Lower leg skin (tissue), 3 donors: ENCODE results near the gene NREP.

Source experiments
- POLR2A ChIP-seq, 2 donors: fragments of 450-650 bp; IDR thresholded peaks; one replicate each; pipeline ENCODE4 v1.6.1; 2016 to 2017; ENCODE audit warnings: antibody characterized with exemption in 2 of 2, mild to moderate bottlenecking in 1 of 2, moderate library complexity in 1 of 2
- TF ChIP-seq, protein P1 (sequence below), 3 donors: fragments of 450-650 bp; IDR thresholded peaks; one replicate each; pipeline ENCODE4 v1.5.1; 2016; ENCODE audit warnings: antibody characterized with exemption in 3 of 3, mild to moderate bottlenecking in 3 of 3, moderate library complexity in 2 of 3

DNA sequence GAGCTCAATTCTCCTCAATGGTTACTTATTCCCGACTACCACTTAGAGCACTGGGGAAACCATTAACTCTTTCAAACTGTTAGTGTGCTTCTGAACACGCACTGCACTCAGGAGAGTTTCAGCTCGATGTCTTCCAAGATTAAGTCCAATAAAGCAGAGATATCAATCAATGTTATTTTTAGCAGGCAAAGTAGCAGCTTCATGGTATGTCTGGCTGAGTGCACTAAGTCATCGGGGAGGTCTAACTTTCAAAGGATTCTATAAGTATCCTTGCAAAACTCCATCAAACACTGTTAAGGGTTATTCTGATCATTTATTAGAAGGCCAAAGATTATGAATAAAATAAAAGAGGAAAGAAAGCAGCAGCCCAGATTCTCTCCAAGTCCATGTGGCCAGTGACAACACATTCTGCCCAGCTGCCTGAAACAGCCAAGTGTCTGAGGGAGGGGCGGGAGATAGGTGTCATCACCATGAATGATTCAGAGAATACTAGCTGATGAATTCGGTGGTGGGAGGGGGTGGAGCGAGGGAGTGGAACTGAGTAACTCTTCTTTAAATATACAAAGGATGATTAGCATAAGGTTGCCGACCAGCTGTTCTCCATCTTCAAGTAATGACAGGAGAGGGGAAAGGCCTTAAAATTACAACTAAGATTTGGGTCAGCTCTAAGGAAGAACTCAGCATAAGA is 21.3 kb downstream of the NREP start:
- TF ChIP-seq, protein P1, sequence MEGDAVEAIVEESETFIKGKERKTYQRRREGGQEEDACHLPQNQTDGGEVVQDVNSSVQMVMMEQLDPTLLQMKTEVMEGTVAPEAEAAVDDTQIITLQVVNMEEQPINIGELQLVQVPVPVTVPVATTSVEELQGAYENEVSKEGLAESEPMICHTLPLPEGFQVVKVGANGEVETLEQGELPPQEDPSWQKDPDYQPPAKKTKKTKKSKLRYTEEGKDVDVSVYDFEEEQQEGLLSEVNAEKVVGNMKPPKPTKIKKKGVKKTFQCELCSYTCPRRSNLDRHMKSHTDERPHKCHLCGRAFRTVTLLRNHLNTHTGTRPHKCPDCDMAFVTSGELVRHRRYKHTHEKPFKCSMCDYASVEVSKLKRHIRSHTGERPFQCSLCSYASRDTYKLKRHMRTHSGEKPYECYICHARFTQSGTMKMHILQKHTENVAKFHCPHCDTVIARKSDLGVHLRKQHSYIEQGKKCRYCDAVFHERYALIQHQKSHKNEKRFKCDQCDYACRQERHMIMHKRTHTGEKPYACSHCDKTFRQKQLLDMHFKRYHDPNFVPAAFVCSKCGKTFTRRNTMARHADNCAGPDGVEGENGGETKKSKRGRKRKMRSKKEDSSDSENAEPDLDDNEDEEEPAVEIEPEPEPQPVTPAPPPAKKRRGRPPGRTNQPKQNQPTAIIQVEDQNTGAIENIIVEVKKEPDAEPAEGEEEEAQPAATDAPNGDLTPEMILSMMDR (IDR thresholded peaks at IDR 0.05): no peak
- TF ChIP-seq POLR2A (IDR thresholded peaks at IDR 0.05): no peak
